GM18511 (cell line): ENCODE measurements around the gene MARS2.
"Not testable (repeated sequence)": the region's sequence is repeated elsewhere in the genome, so short reads cannot be mapped to it uniquely, and the experiment has no call there.

Source experiments
- ATAC-seq: cut with Tn5 transposase; IDR thresholded peaks from one replicate; pipeline ENCODE4 v1.9.1; 2021; ENCODE audit warnings: mild to moderate bottlenecking, moderate library complexity; ENCODE audit not compliant: unreplicated experiment

MARS2 gene

GRCh38 chr2:197705121-197705911, at the start of gene MARS2:
TSS of gene MARS2 (plus strand) at chr2:197705369. CDS start at chr2:197705406, 37 bp downstream.
- peak; percentile 87 for ATAC-seq

GRCh38 chr2:197657562-197657961, 47.6 kb upstream of the MARS2 start:
- no peak for ATAC-seq

- ATAC-seq = no peak
Measured at GRCh38 chr2:197661626-197662025, 43.5 kb upstream of the MARS2 start.

GRCh38 chr2:197666277-197666676, 38.9 kb upstream of the MARS2 start:
- ATAC-seq = no peak

- ATAC-seq = no peak
Measured at GRCh38 chr2:197668296-197668695, 36.9 kb upstream of the MARS2 start.

GRCh38 chr2:197669077-197669476, 36.1 kb upstream of the MARS2 start:
- no peak for ATAC-seq

GRCh38 chr2:197672371-197672893, 32.7 kb upstream of the MARS2 start:
- no peak for ATAC-seq

- no peak for ATAC-seq
Measured at GRCh38 chr2:197673106-197673505, 32.1 kb upstream of the MARS2 start.

GRCh38 chr2:197673606-197674005, 31.6 kb upstream of the MARS2 start:
- ATAC-seq = no peak

- ATAC-seq = no peak
Measured at GRCh38 chr2:197674060-197674459, 31.1 kb upstream of the MARS2 start.

GRCh38 chr2:197674591-197674990, 30.6 kb upstream of the MARS2 start:
- no peak for ATAC-seq

- no peak for ATAC-seq
Measured at GRCh38 chr2:197675246-197675645, 29.9 kb upstream of the MARS2 start, which contains the start of gene RFTN2. TSS of gene RFTN2 (minus strand) at chr2:197675587. CDS start at chr2:197675458, 129 bp downstream.

- ATAC-seq = no peak
Measured at GRCh38 chr2:197675711-197676188, 29.4 kb upstream of the MARS2 start.

- ATAC-seq = no peak
Measured at GRCh38 chr2:197677056-197677455, 28.1 kb upstream of the MARS2 start.

- ATAC-seq = no peak
Measured at GRCh38 chr2:197677483-197677882, 27.7 kb upstream of the MARS2 start.

GRCh38 chr2:197695206-197695605, 10.0 kb upstream of the MARS2 start:
- ATAC-seq = not testable (repeated sequence)

- ATAC-seq = not testable (repeated sequence)
Measured at GRCh38 chr2:197695971-197696370, 9.2 kb upstream of the MARS2 start.

- not testable (repeated sequence) for ATAC-seq
Measured at GRCh38 chr2:197696571-197696970, 8.6 kb upstream of the MARS2 start.

GRCh38 chr2:197699724-197700123, 5.4 kb upstream of the MARS2 start:
- ATAC-seq = not testable (repeated sequence)

- no peak for ATAC-seq
Measured at GRCh38 chr2:197700960-197701359, 4.2 kb upstream of the MARS2 start.

- ATAC-seq = peak; percentile 43
Measured at GRCh38 chr2:197704434-197705120, 592 bp upstream of the MARS2 start.
